Activated CD4-positive, alpha-beta T cell treated with anti-CD3 and anti-CD28 coated beads for 36 hours (primary cell): ENCODE measurements around the gene TFB2M. TPM values are rescaled to one million over a fixed set of nuclear protein-coding genes. Genes with fewer than 3 reads are reported as not detected.

ENCODE experiments used
- ATAC-seq: fragments of 200-7000 bp; cut with Tn5 transposase; one replicate; pipeline ENCODE4 v1.10.0; 2021; ENCODE audit warnings: mild to moderate bottlenecking, moderate library complexity
- CTCF ChIA-PET: fragments of 350-600 bp; sonication (Branson Sonifier 250); formaldehyde crosslinking; loops from one replicate; lab custom pipeline; 2021; ENCODE audit warnings: antibody characterized with exemption; lab: Charles Lee
- POLR2A ChIA-PET: fragments of 350-600 bp; sonication (Branson Sonifier 250); formaldehyde crosslinking; loops from one replicate; lab custom pipeline; 2021; ENCODE audit warnings: antibody characterized with exemption, inconsistent platforms; lab: Charles Lee
- DNase-seq: peaks from one replicate; pipeline ENCODE4 v3.0.0-alpha.2; 2020
- H3K27ac Mint-ChIP-seq: one replicate; pipeline ENCODE4 v1.8.0; 2021; ENCODE audit warnings: mixed read lengths
- H3K27me3 Mint-ChIP-seq: one replicate; pipeline ENCODE4 v1.8.0; 2021; ENCODE audit warnings: mixed read lengths
- H3K36me3 Mint-ChIP-seq: one replicate; pipeline ENCODE4 v1.8.0; 2021; ENCODE audit warnings: low read depth, mixed read lengths
- H3K4me1 Mint-ChIP-seq: one replicate; pipeline ENCODE4 v1.8.0; 2021; ENCODE audit warnings: mixed read lengths
- H3K4me3 Mint-ChIP-seq: one replicate; pipeline ENCODE4 v1.8.0; 2021; ENCODE audit warnings: mild to moderate bottlenecking, moderate library complexity, mixed read lengths
- H3K9me3 Mint-ChIP-seq: one replicate; pipeline ENCODE4 v1.8.0; 2021; ENCODE audit warnings: low read depth, mixed read lengths
- intact Hi-C, 2 experiments: fragments of 100-400 bp; cut with DNase I in 1 of 2; cut with micrococcal nuclease in 1 of 2; formaldehyde crosslinking; loops; one replicate each; pipeline versions ENCODE4 v1.14.2 to v1.15.1; 2022 to 2024; cut with DNase I, micrococcal nuclease
- total RNA-seq, 2 experiments: library from RNA; stranded (reverse); gene quantifications; one replicate each; pipeline ENCODE4 v1.2.3, GENCODE V29; 2021

TFB2M gene
- total RNA-seq, 2 experiments from 2014 or later = 14.1 to 17.3 TPM

DNA sequence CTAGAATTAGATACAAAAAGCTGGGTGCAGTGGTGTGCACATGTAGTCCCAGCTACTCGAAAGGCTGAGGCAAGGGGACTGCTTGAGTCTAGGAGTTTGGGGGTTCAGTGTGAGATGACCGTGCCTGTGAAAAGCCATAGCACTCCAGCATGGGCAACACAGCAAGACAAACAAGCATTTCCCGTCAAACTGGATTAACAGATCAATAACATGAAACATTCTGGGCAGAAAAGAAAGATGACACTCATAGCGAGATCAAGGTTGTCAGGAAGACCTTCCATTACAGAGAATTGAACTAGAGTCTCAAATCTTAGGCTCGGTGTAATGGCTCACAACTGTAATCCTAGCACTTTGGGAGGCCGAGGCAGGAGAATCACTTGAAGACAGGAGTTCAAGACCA, 14.0 kb downstream of the TFB2M start:
- DNase-seq (no peak), ATAC-seq (no peak)
- ChIA-PET CTCF (interaction anchor here (0.6 to 0.7 kb wide), 2 partner anchors 202 to 818 kb away, joined by 3 read pairs; no protein-coding TSS in a partner anchor), POLR2A (no interaction called here)
- Mint-ChIP-seq H3K4me3 (no peak overlapping the region), H3K36me3 (peaks cover 52% of the 10 kb centered on the region), H3K27me3 (no peaks in the 10 kb centered on the region), H3K27ac (no peak overlapping the region), H3K4me1 (peaks cover 3% of the 10 kb centered on the region), H3K9me3 (no peaks in the 10 kb centered on the region)
- intact Hi-C loops = no loop called here

- H3K27me3 Mint-ChIP-seq = no peaks in the 10 kb centered on the region
- ATAC-seq (no peak), DNase-seq (no peak)
- POLR2A ChIA-PET = no interaction called here
- intact Hi-C loops = no loop called here
- H3K4me3 Mint-ChIP-seq = no peak overlapping the region
- no peaks in the 10 kb centered on the region for H3K9me3 Mint-ChIP-seq
- peaks cover 49% of the 10 kb centered on the region for H3K36me3 Mint-ChIP-seq
- no peak overlapping the region for H3K27ac Mint-ChIP-seq
- CTCF ChIA-PET = interaction anchor here (1.5 kb wide), 1 partner anchor 15 kb away, joined by 4 read pairs; no protein-coding TSS in a partner anchor
- peaks cover 3% of the 10 kb centered on the region for H3K4me1 Mint-ChIP-seq
Observed at GRCh38 chr1:246550402-246550801, 15.7 kb downstream of the TFB2M start.

GRCh38 chr1:246549665-246550064, 16.4 kb downstream of the TFB2M start:
- Mint-ChIP-seq H3K27me3 (no peaks in the 10 kb centered on the region), H3K4me3 (no peak overlapping the region), H3K27ac (no peak overlapping the region), H3K9me3 (no peaks in the 10 kb centered on the region), H3K36me3 (peaks cover 43% of the 10 kb centered on the region), H3K4me1 (peaks cover 3% of the 10 kb centered on the region)
- DNase-seq (no peak), ATAC-seq (no peak)
- POLR2A ChIA-PET = no interaction called here
- CTCF ChIA-PET = interaction anchor here (0.6 kb wide), 1 partner anchor 395 kb away, joined by 3 read pairs; no protein-coding TSS in a partner anchor
- intact Hi-C loops = no loop called here

GRCh38 chr1:246544001-246544400, 22.1 kb downstream of the TFB2M start:
- no peak overlapping the region for H3K27ac Mint-ChIP-seq
- H3K4me3 Mint-ChIP-seq = no peak overlapping the region
- peaks cover 30% of the 10 kb centered on the region for H3K36me3 Mint-ChIP-seq
- intact Hi-C loops = no loop called here
- H3K27me3 Mint-ChIP-seq = no peaks in the 10 kb centered on the region
- ATAC-seq (no peak), DNase-seq (no peak)
- CTCF ChIA-PET = interaction anchor here (0.6 to 0.7 kb wide), 2 partner anchors 13 to 85 kb away, joined by 3 to 4 read pairs; no protein-coding TSS in a partner anchor
- POLR2A ChIA-PET = no interaction called here
- no peaks in the 10 kb centered on the region for H3K9me3 Mint-ChIP-seq
- H3K4me1 Mint-ChIP-seq = peaks cover 3% of the 10 kb centered on the region

DNA sequence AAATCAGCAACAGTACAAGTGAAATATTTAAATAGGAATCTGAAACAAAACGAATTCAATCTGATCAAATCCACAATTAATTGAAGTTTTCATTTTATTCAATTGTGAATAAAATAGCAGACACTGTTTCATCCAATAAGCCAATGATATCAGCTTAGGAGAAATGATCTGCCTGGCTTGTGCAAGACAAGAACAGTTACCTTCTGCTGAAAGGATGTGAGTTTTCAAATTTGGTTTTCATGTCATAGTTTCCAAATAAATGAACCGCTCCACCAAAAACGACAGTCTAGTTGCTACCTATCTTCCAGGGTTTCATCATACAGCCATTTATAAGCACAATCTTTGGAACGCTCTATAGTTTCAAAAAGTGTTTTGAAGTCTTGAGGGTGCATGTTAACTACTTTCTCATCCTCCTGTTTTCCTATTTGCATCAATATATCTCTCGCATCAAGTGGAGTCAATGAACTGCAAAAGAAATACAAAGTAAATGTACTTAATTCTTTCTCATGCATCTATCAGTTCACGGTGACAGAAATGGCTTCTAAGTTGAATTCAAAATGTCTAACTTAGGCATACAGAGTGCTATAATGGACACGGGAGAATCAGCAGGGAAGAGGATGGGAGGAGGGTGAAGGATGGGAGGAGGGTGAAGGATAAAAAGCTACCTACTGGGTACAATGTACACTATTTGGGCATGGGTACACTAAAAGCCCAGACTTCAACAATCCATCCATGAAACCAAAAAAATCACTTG, 25.1 kb downstream of the TFB2M start:
- no peaks in the 10 kb centered on the region for H3K9me3 Mint-ChIP-seq
- ChIA-PET POLR2A (no interaction called here), CTCF (interaction anchor here (0.7 kb wide), 1 partner anchor 213 kb away, joined by 3 read pairs; no protein-coding TSS in a partner anchor)
- DNase-seq = no peak
- no peak overlapping the region for H3K27ac Mint-ChIP-seq
- H3K36me3 Mint-ChIP-seq = peaks cover 23% of the 10 kb centered on the region
- H3K4me1 Mint-ChIP-seq = no peaks in the 10 kb centered on the region
- H3K4me3 Mint-ChIP-seq = no peak overlapping the region
- intact Hi-C loops = no loop called here
- H3K27me3 Mint-ChIP-seq = no peaks in the 10 kb centered on the region
- no peak for ATAC-seq

DNA sequence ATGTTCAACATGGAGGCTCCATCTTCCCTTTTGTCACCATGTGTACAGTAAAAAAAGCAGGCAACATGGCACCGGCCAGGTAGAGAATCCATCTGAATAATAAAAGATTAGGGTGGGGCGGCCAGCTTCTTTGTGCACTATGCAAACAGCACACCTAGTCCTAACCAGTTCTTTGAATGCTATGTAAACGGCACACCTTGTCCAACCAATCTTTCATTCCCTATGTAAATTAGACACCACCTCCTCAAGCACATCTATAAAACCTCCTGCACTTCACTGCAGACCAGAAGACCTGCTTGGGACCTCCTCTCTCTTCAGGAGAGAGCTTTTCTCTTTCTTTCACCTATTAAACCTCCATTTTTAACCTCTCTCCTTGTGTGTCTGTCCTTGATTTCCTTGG, 28.2 kb downstream of the TFB2M start:
- Mint-ChIP-seq H3K9me3 (no peaks in the 10 kb centered on the region), H3K4me3 (no peak overlapping the region), H3K27me3 (no peaks in the 10 kb centered on the region), H3K36me3 (peaks cover 13% of the 10 kb centered on the region), H3K4me1 (no peaks in the 10 kb centered on the region), H3K27ac (no peak overlapping the region)
- intact Hi-C loops = no loop called here
- DNase-seq (no peak), ATAC-seq (no peak)
- ChIA-PET POLR2A (interaction anchor here (0.6 kb wide), 1 partner anchor 1273 kb away, joined by 9 read pairs; no protein-coding TSS in a partner anchor), CTCF (no interaction called here)

DNA sequence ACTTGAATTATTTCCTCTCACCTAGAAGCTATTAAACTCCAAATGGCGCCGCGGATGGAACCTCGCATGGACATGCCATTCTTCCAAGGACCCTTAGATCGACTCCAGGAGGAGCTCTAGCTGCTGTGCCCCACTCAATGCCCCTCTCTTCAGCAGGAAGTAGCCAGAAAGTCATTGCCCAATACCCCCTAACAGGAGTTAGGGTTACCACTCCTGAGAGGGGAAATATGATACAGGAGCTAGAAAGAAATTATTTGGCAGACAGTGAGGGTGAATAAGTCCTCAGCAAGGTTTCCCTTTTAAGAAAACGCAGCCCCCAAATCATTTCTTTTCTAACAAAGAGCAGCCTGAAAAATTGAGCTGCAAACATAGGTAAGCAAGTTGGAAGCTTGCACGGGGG, 28.6 kb downstream of the TFB2M start:
- Mint-ChIP-seq H3K4me1 (no peaks in the 10 kb centered on the region), H3K27ac (no peak overlapping the region), H3K4me3 (no peak overlapping the region), H3K27me3 (no peaks in the 10 kb centered on the region), H3K9me3 (no peaks in the 10 kb centered on the region), H3K36me3 (peaks cover 13% of the 10 kb centered on the region)
- intact Hi-C loops = no loop called here
- ChIA-PET CTCF (no interaction called here), POLR2A (interaction anchor here (0.6 kb wide), 2 partner anchors 41 to 1272 kb away, joined by 3 to 9 read pairs; no protein-coding TSS in a partner anchor)
- ATAC-seq (no peak), DNase-seq (no peak)

- H3K9me3 Mint-ChIP-seq = peaks cover 9% of the 10 kb centered on the region
- intact Hi-C loops = no loop called here
- DNase-seq = no peak
- H3K27ac Mint-ChIP-seq = no peak overlapping the region
- no peaks in the 10 kb centered on the region for H3K27me3 Mint-ChIP-seq
- H3K4me1 Mint-ChIP-seq = no peaks in the 10 kb centered on the region
- ATAC-seq = no peak
- CTCF ChIA-PET = interaction anchor here (0.6 to 0.8 kb wide), 2 partner anchors 32 to 1934 kb away, joined by 3 read pairs; partner anchors contain the start of genes CNST and TFB2M
- H3K4me3 Mint-ChIP-seq = no peak overlapping the region
- peaks cover 4% of the 10 kb centered on the region for H3K36me3 Mint-ChIP-seq
- POLR2A ChIA-PET = no interaction called here
Observed at GRCh38 chr1:246534114-246534513, 31.9 kb downstream of the TFB2M start.

GRCh38 chr1:246533371-246533905, 32.6 kb downstream of the TFB2M start:
- ATAC-seq (no peak), DNase-seq (no peak)
- Mint-ChIP-seq H3K4me1 (no peaks in the 10 kb centered on the region), H3K27ac (no peak overlapping the region), H3K27me3 (no peaks in the 10 kb centered on the region), H3K36me3 (peaks cover 1% of the 10 kb centered on the region), H3K9me3 (peaks cover 9% of the 10 kb centered on the region), H3K4me3 (no peak overlapping the region)
- ChIA-PET CTCF (interaction anchor here (0.6 to 1.2 kb wide), 3 partner anchors 14 to 1934 kb away, joined by 3 read pairs; partner anchors contain the start of genes CNST and TFB2M), POLR2A (no interaction called here)
- intact Hi-C loops = no loop called here

DNA sequence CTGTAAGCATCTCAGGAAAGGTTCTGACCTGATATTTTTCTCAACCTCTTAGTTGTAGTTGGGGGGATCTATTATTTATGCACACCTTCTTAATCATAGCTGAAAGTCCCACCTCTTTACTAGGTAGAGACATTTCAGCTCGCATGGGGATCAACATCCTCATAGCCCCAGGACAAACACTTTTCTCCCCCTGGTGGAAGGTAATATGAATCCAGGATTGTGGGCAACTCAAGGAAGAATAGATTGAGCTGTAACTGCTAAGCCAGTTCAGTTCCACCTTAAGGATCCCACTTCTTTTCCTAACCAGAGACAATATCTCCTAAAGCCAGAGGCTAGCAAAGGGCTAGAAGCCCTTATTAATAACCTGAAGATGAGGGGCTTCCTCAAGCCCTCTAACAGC, 33.5 kb downstream of the TFB2M start:
- peaks cover 1% of the 10 kb centered on the region for H3K36me3 Mint-ChIP-seq
- no peak for DNase-seq
- no peak overlapping the region for H3K4me3 Mint-ChIP-seq
- intact Hi-C loops = no loop called here
- H3K4me1 Mint-ChIP-seq = peaks cover under 1% of the 10 kb centered on the region
- no peak for ATAC-seq
- H3K27me3 Mint-ChIP-seq = no peaks in the 10 kb centered on the region
- CTCF ChIA-PET = interaction anchor here (0.5 to 1.2 kb wide), 3 partner anchors 13 to 746 kb away, joined by 3 read pairs; no protein-coding TSS in a partner anchor
- POLR2A ChIA-PET = no interaction called here
- H3K27ac Mint-ChIP-seq = no peak overlapping the region
- H3K9me3 Mint-ChIP-seq = peaks cover 9% of the 10 kb centered on the region

DNA sequence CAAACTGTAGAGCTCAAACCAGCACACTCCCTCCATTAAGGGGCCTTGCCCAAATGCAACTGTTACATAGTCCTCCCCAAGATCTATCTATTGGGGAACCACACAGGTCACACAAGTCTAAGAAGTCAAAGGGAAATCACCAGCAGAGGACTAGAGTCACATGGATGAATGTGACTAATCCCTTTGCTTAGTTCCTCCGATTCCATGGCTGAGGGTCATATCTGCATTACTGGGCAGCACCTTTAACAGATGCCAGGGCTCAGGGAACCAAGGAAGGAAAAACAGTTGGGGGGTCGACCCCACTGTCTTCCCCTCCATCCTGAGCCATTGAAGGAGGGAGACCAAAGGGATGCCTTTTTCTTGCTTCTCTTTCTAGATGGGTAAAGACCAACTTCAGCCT, 35.6 kb downstream of the TFB2M start:
- CTCF ChIA-PET = interaction anchor here (1.7 kb wide), 1 partner anchor 32 kb away, joined by 4 read pairs; no protein-coding TSS in a partner anchor
- ATAC-seq (no peak), DNase-seq (no peak)
- POLR2A ChIA-PET = interaction anchor here (0.6 kb wide), 1 partner anchor 8 kb away, joined by 4 read pairs; no protein-coding TSS in a partner anchor
- peaks cover 9% of the 10 kb centered on the region for H3K9me3 Mint-ChIP-seq
- H3K27ac Mint-ChIP-seq = no peak overlapping the region
- H3K36me3 Mint-ChIP-seq = peaks cover 1% of the 10 kb centered on the region
- H3K4me3 Mint-ChIP-seq = no peak overlapping the region
- intact Hi-C loops = no loop called here
- no peaks in the 10 kb centered on the region for H3K27me3 Mint-ChIP-seq
- H3K4me1 Mint-ChIP-seq = peaks cover 4% of the 10 kb centered on the region
